Inflammatory macrophage treated with lipopolysaccharide for 4 hours (primary cell): Measurements from ENCODE around the gene CARD14.
"Not testable (repeated sequence)": the region's sequence is repeated elsewhere in the genome, so short reads cannot be mapped to it uniquely, and the experiment has no call there.

Source experiments
- DNase-seq: peaks from one replicate; pipeline ENCODE4 v3.0.0-alpha.2; 2020

CARD14 gene

GRCh38 chr17:80228477-80228876 lies 58.6 kb downstream of the CARD14 start:
- DNase-seq, result no peak

GRCh38 chr17:80229011-80229410 lies 59.2 kb downstream of the CARD14 start:
- DNase-seq, result no peak

GRCh38 chr17:80232438-80232837 lies 62.6 kb downstream of the CARD14 start:
- no peak for DNase-seq

- no peak for DNase-seq
Measured at GRCh38 chr17:80233202-80233601, 63.4 kb downstream of the CARD14 start.

- DNase-seq, result no peak
Measured at GRCh38 chr17:80236911-80237310, 67.1 kb downstream of the CARD14 start.

- DNase-seq, result no peak
Measured at GRCh38 chr17:80237386-80237785, 67.6 kb downstream of the CARD14 start.

- DNase-seq, result no peak
Measured at GRCh38 chr17:80242505-80242904, 72.7 kb downstream of the CARD14 start.

GRCh38 chr17:80243526-80244433 lies 74.0 kb downstream of the CARD14 start:
- no peak for DNase-seq

- DNase-seq, result not testable (repeated sequence)
Measured at GRCh38 chr17:80244448-80244847, 74.6 kb downstream of the CARD14 start.

GRCh38 chr17:80244871-80245509 lies 75.2 kb downstream of the CARD14 start:
- no peak for DNase-seq

GRCh38 chr17:80245566-80246265 lies 75.9 kb downstream of the CARD14 start:
- DNase-seq, result no peak

GRCh38 chr17:80246266-80246681 lies 76.4 kb downstream of the CARD14 start:
- DNase-seq, result no peak

GRCh38 chr17:80246726-80247125 lies 76.9 kb downstream of the CARD14 start:
- no peak for DNase-seq

- no peak for DNase-seq
Measured at GRCh38 chr17:80247561-80247960, 77.7 kb downstream of the CARD14 start.

GRCh38 chr17:80248001-80248893 lies 78.4 kb downstream of the CARD14 start:
- no peak for DNase-seq

- no peak for DNase-seq
Measured at GRCh38 chr17:80248894-80249710, 79.3 kb downstream of the CARD14 start.

GRCh38 chr17:80251966-80252365 lies 82.1 kb downstream of the CARD14 start:
- DNase-seq, result no peak

GRCh38 chr17:80252871-80253270 lies 83.0 kb downstream of the CARD14 start:
- DNase-seq, result peak; percentile 42

- DNase-seq, result no peak
Measured at GRCh38 chr17:80253631-80254395, 84.0 kb downstream of the CARD14 start.

- peak; percentile 94 for DNase-seq
Measured at GRCh38 chr17:80254396-80255251, 84.8 kb downstream of the CARD14 start.
